GM11168 (cell line): ENCODE data around the gene BMP2K.
"Not testable (repeated sequence)": the region's sequence is repeated elsewhere in the genome, so short reads cannot be mapped to it uniquely, and the experiment has no call there.

Experiments
- in situ Hi-C: fragments of 300-500 bp; cut with MboI; formaldehyde crosslinking; loops from one replicate; pipeline ENCODE4 v1.12.0; 2022; ENCODE audit warnings: low sequenced_read_pairs; ENCODE audit not compliant: unreplicated experiment

Gene BMP2K

DNA sequence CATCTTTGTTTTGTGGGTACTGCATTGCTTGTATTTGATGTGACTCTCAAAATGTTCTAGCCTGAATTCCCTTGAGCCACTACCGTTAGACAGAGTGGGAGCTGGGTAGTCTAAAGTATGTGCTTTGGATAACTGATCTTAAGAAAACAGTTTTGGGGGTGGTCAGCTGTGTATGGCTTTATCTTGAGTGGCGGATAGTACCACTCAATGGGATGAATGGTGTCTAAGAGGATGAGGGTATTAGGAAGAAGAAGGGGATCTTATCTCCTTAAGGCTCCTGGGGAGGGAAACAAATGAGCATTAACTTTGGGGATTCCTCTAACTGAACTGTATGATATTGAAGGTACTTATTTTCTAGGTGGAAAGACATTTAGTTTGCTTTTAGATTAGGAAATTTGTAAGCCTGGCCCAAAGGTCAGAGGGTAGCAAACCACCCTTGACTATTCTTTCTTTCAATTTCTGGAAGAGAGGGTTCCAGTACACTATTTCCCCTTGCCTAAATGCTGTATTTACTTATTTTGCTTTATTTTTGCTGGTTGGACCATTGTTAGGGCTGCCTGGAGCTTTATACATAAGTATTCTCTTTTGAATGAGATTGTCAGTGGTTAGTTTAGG is 11.3 kb downstream of the BMP2K start:
- in situ Hi-C loops: no loop called here

DNA sequence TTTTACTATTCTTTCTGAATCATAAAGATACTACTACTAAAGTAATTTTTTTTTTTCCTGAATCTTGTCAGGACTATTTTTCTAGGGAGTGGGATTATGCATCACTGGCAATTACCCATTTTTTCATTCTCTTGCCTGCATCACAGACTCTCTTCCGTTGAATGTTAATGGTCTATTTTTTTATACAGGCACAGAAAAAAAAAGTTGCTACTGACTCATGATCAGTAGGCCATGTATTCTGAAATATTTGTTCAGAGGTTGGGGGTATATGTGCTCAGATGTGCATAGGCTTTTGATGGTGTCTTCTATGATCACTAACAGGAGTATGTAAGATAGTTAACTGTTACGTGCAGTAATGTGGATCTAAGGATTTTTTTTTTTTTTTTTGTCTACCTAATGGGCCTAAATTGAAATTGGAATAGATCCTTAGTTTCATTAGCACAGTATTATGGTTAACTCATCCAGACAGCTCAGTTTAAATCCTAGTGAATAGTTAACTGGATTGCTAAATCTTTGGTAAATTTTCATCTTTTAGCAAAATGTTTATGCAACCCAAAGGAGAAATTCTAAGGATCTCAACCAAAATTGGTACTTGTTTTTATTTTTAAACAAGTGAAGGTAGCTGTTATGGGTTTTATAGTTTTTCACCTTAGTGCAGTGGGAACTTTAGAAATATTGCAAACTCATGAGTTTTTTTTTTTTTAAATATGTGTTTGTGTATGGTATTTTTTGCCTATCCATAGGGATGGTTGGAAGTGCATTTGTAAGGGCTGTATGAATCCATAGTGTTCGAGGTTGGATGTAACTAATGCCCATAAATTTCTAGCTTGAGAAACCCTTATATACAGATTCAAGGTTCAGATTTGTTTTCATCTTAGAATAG is 12.1 kb downstream of the BMP2K start:
- in situ Hi-C loops: no loop called here

DNA sequence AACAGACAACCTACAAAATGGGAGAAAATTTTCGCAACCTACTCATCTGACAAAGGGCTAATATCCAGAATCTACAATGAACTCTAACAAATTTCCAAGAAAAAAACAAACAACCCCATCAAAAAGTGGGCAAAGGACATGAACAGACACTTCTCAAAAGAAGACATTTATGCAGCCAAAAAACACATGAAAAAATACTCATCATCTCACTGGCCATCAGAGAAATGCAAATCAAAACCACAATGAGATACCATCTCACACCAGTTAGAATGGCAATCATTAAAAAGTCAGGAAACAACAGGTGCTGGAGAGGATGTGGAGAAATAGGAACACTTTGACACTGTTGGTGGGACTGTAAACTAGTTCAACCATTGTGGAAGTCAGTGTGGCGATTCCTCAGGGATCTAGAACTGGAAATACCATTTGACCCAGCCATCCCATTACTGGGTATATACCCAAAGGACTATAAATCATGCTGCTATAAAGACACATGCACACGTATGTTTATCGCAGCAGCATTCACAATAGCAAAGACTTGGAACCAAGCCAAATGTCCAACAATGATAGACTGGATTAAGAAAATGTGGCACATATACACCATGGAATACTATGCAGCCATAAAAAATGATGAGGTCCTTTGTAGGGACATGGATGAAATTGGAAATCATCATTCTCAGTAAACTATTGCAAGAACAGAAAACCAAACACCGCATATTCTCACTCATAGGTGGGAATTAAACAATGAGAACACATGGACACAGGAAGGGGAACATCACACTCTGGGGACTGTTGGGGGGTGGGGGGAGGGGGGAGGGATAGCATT is 19.7 kb downstream of the BMP2K start:
- in situ Hi-C loops: not testable (repeated sequence)

DNA sequence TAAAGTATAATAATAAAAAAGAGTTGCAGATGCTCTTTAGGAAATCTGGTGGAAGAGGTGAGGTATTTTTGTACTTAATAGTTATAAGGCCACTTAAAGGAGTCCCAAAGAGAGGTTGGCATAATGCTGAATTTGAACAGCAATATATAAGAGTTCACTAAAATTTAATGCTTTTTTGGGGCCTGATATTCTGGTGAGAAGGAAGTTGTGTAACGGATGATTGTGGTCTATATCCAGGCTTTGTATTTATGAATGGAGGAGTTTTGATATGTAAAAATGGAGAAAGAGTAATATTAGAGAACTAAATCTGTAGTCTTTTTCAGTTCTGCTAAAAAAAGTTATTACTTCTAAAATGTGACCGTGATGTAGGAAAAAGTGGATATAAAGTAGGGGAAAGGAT is 20.4 kb downstream of the BMP2K start:
- in situ Hi-C loops: no loop called here

DNA sequence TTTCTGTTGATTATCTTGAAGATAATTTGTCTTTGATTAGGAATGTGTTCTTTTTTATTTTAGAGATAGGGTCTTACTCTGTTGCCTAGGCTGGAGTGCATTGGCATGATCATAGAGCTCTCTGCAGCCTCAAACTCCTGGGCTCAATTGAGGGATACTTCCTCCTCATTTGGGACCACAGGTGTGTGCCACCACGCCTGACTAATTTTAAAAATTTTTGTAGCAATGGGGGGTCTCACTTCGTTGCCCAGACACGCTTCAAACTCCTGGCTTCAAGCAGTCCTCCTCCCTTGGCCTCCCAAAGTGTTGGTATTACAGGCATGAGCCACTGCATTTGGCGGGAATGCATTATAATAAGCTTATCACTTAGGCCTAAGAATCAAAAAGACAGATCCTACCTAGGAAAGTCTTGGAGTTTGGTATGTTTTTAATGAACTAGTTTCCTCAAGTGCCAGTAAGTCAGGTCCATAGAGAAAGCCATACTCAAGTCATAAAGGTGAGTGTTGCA is 21.7 kb downstream of the BMP2K start:
- in situ Hi-C loops: no loop called here

DNA sequence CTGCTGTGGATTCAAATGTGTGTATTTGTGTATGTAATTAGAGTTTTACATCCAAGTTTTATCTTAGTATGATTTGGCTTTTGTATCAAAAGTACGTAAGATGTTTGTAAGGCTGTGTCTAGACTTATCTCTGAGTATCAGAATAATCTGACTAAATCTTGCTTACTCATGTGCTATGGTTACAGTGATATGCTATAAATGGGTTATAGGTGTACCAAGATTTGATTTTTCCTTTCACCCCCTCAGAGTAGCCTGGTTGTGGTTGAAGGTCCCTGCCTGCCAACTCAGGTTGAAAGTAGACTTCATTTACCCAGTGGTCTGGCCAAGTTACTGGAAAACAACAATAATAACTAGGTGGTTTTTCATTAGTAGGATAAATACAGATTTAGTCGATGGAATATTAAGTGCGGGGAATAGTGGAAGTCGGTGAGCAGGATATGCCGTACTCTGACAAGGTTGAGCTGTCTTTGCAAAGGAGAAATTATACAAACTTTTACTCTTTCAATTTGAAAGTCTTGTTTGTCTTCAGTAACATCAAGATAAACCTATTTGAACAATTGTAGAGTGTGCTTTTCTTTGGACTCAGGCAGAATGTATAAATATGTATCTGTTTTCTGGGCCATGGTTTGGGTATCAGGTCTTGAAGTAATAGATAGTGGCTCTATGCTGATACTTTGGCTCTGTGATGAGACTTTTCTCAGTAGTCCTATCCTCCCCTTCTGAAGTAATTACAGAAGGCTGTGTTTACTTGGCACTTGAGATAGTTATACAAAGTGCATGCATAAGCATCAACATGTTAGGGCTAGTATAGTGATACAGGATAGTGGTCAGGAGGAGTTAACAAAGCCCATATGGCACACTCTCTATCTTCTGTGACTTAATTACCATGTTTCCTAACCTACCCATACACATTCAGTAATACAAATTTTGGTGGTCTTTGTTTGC is 23.7 kb downstream of the BMP2K start:
- in situ Hi-C loops: no loop called here

DNA sequence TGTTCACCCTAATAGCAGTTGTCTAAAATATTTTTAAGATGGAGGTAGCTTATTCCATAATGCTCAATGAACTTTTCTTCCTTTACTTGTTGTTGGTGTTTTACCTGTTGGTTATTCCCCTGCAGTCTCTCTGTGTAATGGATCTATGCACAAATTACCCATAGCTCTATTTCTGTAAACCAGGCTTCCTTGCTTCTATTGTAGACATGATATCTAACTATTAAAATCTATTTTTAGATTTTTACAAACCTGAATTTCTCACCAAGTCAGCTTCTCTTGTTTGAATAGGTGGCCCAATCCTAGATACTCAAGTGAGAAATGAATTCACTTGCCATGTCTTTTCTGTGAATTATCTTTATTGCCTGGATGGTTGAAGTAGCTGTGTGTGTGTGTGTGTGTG is 24.8 kb downstream of the BMP2K start:
- in situ Hi-C loops: no loop called here

DNA sequence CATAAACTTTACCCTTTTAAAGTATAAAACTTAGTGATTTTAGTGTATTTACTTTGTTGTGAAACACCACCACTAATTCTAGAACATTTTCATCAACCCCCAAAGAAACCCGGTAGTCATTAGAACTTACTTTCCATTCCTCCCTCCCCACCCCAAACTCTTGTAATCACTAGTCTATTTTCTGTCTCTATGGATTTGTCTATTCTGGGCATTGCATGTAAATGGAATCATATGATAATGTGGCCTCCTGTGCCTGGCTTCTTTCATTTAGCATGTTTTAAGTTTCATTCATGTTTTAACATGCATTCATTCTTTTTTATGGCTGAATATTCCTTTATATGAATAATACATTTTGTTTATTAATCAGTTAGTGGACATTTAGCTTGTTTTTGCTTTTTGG is 27.8 kb downstream of the BMP2K start:
- in situ Hi-C loops: no loop called here

DNA sequence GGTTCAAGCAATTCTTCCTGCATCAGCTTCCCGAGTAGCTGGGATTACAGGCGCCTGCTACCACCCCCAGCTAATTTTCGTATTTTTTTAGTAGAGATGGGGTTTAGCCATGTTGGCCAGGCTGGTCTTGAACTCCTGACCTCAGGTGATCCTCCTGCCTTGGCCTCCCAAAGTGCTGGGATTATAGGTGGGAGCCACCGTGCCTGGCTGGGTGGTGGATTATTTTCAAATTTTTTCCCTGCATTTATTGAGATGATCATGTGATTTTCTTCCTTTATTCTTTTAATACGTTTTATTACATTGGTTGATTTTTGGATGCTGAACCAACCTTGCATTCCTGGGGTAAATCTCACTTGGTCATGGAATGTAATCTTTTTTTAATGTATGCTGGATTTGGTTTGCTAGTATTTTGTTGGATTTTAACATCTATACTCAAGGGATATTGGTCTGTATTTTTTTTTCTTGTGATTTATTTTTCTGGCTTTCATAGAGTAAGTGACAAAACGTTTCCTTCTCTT is 30.9 kb downstream of the BMP2K start:
- in situ Hi-C loops: no loop called here

DNA sequence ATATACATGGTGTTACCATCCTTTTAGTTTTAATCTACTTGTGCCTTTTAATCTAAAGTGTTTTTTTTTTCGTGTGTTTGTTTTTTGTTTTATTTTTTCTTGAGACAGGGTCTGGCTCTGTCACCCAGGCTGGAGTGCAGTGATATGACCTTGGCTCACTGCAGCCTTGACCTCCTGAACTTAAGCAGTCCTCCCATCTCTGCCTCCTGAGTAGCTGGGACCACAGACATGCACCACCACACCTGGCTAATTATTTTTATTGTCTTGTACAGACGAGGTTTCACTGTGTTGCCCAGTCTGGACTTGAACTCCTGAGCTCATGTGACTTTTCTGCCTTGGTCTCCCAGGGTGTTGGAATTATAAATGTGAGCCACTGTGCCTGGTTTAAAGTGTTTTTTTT is 33.1 kb downstream of the BMP2K start:
- in situ Hi-C loops: no loop called here

DNA sequence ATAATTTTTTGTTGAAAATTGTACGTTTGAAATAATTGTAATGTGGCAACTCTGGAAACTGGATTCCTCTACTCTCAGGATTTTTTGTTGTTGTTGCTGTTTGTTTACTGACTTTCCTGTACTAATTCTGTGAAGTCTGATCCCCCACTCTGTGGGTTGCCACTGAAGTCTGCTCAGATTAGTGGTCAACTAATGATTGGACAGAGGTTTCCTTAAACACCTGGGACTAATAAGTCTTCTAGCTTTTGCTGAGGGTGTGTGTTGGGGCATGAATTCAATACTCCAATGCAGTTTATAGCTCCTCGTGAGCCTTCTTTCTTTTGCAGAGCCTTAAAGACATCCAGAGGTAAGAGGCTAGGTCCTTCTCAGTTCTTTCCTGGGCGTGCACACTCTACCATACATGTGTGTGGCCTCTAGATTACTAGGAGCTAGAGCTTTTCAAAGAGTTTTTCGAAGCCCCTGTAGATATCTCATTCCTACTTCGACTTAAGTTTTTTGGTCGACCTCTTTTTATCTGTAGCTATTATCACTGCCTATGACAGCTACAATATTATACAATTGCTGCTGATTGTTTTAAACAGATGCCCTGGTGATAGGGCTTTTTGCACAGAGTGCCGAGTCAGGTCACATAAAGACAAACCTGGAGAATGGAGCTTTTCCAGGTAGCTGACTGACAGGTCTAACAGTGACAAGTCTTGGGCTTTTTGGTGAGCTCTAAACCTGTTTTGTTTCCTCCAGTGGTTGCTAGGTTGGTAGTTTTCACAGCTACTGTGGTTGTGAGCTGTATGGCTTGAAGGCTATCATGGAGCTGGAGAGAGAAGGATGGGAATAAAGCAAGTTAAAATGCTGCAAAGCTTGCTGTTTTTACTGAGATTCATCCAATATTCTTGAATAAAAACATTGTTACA is 34.0 kb downstream of the BMP2K start:
- in situ Hi-C loops: no loop called here

DNA sequence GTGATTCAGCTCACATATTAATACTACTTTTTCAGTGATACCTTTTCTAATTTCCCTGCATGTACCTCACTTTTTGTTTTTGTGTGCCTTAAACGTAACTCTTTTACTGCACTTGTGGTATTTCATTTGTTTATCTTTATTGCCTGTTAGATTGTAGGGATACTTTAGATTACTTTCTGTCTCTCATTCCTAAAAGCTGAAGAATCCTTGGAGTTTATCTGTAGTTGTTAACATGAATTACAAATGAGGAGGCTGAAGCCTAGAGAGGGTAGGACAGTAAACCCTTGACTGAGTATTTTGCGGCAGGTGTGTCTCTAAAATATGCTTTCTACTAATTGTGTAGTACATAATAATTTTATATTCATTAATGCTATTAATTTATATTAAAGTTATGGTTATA is 34.9 kb downstream of the BMP2K start:
- in situ Hi-C loops: no loop called here

DNA sequence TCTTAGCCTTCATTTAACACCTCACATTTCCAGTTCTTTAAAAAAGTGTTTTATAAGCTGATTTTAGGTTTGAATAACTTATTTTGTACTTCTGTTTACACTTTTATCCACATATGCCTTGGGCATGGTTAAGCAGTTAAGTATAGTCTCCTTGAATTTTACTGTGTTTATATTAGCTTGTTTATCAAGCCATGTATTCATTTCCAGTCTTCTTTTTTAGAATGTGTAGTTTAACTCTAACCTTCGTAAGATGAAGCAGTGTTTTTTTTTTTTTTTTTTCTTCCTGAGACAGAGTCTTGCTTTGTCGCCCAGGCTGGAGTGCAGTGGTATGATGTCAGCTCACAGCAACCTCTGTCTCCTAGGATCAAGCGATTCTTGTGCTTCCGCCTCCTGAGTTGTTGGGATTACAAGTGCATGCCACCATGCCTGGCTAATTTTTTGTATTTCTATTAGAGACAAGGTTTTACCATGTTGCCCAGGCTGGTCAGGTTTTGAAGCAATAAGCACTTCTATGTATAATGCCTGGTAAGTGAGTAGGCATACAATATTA is 42.5 kb downstream of the BMP2K start:
- in situ Hi-C loops: no loop called here

DNA sequence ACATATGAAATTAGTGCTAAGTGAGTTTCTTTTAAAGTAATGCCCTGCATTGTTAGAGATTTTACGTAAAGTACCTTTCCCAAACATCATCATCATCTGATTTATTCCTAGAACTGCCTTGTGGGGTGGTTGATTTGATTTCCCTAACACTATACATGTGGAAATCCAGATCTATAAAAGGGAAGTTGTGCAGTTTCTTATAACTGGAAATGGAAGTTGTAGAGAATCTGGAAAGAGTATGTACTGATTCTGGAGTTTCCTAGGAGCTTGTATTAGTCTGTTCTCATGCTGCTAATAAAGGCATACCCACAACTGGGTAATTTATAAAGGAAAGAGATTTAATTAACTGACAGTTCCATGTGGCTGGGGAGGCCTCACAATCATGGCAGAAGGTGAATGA is 47.9 kb downstream of the BMP2K start:
- in situ Hi-C loops: no loop called here

DNA sequence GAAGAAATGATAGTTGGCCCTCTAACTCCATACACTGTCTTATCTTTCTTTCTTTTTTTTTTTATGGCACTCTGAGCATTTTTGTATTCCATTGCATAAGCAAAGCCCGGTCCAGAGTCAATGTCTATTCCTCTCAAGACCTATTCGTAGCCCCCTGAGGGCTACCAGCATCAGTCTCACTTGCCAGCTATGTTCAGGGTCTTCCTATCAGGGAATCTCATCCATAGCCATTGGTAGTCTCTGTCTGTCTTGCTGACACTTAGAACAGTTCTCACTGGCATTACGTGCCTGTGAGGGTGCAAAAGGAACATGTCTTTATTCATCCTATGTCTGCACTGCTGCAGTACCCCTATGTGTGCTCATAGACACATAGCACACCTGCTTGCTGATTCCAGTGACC is 51.0 kb downstream of the BMP2K start:
- in situ Hi-C loops: no loop called here

DNA sequence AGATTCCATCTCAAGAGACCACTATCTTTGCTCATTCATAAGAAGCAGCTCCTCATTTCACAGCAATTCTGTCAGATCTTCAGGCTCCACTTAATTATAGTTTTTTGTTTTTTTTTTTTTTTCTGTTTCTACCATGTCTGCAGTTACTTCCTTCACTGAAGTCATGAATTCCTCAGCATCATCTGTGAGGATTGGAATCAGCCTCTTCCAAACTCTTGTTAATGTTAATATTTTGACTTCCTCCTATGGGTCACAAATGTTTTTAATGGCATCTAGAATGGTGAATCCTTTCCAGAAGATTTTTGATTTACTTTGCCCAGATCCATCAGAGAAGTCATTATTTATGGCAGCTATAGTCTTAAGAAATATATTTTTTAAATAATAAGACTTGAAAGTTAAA is 53.1 kb downstream of the BMP2K start:
- in situ Hi-C loops: no loop called here

DNA sequence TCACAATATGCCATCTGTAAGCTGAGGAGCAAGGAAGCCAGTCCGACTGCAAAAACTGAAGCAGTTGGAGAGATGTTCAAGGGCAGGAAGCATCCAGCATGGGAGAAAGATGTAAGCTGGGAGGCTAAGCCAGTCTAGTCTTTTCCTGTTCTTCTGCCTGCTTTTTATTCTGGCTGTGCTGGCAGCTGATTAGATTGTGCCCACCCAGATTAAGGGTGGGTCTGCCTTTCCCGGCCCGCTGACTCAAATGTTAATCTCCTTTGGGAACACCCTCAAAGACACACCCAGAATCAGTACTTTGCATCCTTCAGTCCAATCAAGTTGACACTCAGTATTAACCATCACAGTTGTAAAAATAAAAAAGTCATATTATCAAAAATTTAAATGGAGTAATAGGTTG is 63.5 kb downstream of the BMP2K start:
- in situ Hi-C loops: not testable (repeated sequence)

DNA sequence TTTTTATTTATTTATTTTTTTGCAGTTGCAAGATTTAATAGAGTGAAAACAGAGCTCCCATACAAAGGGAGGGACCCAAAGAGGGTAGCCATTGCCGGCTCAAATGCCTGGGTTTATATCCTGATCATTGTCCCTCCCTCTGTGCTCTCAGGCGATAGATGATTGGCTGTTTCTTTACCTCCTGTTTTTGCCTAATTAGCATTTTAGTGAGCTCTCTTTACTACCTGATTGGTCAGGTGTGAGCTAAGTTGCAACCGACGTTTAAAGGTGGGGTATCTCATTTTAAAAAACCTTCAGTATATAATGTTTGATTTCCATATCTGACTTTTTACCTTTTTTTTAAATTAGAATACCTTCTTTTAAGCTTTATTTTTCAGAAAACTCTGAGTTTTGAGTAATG is 64.1 kb downstream of the BMP2K start:
- in situ Hi-C loops: not testable (repeated sequence)
